HUES6 (cell line): ENCODE results near the gene MB21D2.

Experiments used
- H3K27ac ChIP-seq: 2 replicates; pipeline ENCODE4 v1.7.0; 2013; ENCODE audit warnings: low read depth, mild to moderate bottlenecking, low read length, inconsistent platforms
- H3K27me3 ChIP-seq: 2 replicates; pipeline ENCODE4 v1.6.1; 2013; ENCODE audit warnings: low read length; ENCODE audit not compliant: control insufficient read depth, insufficient read depth
- H3K36me3 ChIP-seq: 2 replicates; pipeline ENCODE4 v1.6.1; 2013; ENCODE audit warnings: low read length; ENCODE audit not compliant: control insufficient read depth, insufficient read depth
- H3K4me1 ChIP-seq: 2 replicates; pipeline ENCODE4 v1.6.1; 2013; ENCODE audit warnings: low read length; ENCODE audit not compliant: control insufficient read depth, insufficient read depth
- H3K4me3 ChIP-seq: 2 replicates; pipeline ENCODE4 v1.5.1; 2013; ENCODE audit warnings: low read depth, low read length
- H3K9ac ChIP-seq: one replicate; pipeline ENCODE4 v1.6.1; 2013; ENCODE audit warnings: mild to moderate bottlenecking, low read length
- H3K9me3 ChIP-seq: 2 replicates; pipeline ENCODE4 v1.6.1; 2013; ENCODE audit warnings: low read depth, low read length; ENCODE audit not compliant: control insufficient read depth, insufficient read depth

The MB21D2 gene

DNA sequence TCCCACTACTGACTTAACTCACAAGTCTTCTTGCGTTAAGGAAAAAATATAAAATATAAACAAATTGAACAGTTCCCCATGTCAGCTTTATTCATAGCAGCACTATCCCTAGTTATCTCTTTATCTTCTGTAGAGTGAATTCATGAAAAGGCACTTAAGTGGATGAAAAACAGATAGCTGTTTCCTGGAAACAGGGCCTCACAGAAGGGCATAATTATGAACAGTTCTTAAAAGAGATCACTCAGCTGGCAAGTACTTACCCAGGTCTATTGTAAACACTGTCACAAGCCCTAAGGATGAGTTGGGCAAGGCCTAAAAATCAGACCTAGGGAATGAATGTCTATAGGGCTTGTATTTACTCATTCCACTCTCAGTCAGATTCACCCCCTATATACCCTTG is 10.7 kb downstream of the MB21D2 start:
- Histone ChIP-seq H3K9ac (no peak overlapping the region), H3K4me3 (no peak overlapping the region), H3K27ac (no peak overlapping the region), H3K9me3 (peaks cover 19% of the 10 kb centered on the region), H3K4me1 (peaks cover 14% of the 10 kb centered on the region), H3K36me3 (peaks cover 8% of the 10 kb centered on the region), H3K27me3 (no peaks in the 10 kb centered on the region)

DNA sequence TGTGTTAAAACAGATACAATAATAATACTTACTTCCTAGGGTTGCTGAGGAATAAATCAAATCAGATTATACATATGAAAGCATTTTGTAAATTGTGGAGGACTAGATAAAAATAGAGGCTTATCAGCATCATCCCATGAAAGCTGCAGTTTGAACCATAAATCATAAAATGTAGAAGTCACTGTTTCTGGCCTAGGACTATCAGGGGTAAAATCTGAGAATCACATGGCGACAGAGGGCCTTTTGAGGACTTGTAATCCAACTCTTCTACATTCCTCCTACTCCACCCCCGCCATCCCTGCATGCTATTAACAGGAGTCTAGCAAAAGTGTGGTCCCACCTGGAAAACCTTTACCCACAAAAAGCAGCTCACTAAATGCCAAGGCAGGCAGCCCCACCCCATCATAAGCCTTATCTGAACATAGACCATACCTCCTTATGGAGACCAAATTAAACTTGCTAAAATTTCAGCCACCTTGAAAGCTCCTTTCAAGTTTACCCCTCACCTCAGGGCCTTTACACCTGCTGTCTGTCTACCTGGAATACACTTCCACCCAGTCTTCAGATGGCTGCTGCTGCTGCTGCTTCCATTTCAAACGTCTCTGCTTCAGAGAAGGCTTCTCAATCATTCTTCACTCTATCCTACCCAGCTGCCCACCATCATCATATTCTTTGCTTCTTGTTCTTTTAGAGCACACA is 11.5 kb downstream of the MB21D2 start:
- Histone ChIP-seq H3K4me1 (peaks cover 5% of the 10 kb centered on the region), H3K36me3 (peaks cover 8% of the 10 kb centered on the region), H3K27me3 (no peaks in the 10 kb centered on the region), H3K4me3 (no peak overlapping the region), H3K27ac (no peak overlapping the region), H3K9me3 (peaks cover 19% of the 10 kb centered on the region), H3K9ac (no peak overlapping the region)

DNA sequence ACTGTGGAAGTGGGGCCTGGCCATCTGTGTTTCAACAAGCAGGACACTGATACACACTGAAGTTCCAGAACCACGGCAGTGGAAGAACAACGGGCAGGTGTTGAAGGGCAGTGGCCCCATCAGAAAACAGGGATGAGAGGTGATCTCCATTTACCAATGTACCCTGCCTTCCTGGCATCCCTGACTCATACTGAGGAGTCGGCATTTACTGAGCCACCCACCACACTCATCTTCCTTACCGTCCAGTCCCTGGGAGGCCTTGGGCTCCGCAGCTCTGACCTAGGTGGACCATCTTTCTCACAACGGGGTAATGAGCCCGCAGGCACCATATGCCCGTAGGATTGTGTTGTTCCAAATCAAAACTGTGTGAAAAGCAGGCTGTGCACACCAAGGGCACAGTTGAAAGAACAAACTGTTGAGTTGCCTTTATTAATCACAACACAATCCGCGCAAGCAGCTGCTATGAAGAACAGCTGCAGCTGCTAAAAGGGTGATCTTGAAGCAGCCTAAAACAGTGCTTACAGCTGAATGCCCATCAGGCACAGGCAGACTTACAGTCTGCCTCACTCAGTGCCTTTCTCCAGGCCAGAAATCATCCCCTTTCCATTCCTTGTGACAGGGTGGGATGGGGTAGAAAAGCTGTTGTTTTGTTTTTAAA is 12.9 kb downstream of the MB21D2 start:
- Histone ChIP-seq H3K9me3 (peaks cover 19% of the 10 kb centered on the region), H3K36me3 (peaks cover 9% of the 10 kb centered on the region), H3K27ac (no peak overlapping the region), H3K4me1 (peaks cover 5% of the 10 kb centered on the region; the same call in 1 of the 2 replicates), H3K9ac (no peak overlapping the region), H3K27me3 (no peaks in the 10 kb centered on the region), H3K4me3 (no peak overlapping the region)

DNA sequence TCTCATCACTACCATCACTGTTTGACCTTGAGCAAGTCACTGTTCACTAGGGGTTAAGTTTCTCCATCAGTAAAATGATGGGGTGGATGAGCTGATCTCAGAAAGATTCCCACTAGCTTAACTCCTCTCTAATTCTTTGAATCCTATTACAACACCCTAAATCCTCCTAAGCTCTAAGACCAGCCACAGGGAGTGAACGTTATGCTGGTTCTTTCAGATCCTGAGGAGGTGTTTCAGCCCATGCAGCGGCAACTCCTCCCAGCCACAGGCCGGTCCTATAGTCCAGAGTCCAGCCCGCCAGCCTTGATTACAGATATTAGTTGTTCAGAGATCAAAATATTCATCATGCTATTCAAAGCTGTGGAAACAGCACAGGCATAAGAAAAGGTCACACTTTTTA is 15.1 kb downstream of the MB21D2 start:
- peaks cover 13% of the 10 kb centered on the region for H3K36me3 ChIP-seq
- H3K27me3 ChIP-seq = no peaks in the 10 kb centered on the region
- peaks cover 19% of the 10 kb centered on the region for H3K9me3 ChIP-seq
- no peak overlapping the region for H3K9ac ChIP-seq
- H3K27ac ChIP-seq = no peak overlapping the region
- H3K4me3 ChIP-seq = no peak overlapping the region
- peaks cover 7% of the 10 kb centered on the region for H3K4me1 ChIP-seq

DNA sequence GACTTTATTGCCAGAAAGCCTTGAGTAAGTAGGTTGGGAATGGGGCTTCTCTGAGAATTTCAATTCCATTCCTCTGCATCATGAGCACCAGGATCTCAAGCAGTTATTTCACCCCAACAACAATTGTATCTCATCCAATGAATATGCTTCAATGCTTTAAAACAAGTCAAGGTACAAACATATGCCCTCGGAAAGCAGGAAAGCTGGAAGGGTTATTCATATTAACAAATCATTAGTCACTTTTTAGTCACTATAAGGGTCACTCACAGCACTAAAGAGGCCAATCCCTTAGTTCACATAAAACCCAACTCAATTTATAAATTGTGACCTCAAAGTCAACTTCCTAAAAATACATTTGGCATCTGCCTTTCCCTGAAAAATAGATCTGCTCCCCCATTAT is 16.2 kb downstream of the MB21D2 start:
- Histone ChIP-seq H3K27me3 (no peaks in the 10 kb centered on the region), H3K9ac (no peak overlapping the region), H3K9me3 (peaks cover 19% of the 10 kb centered on the region), H3K36me3 (peaks cover 13% of the 10 kb centered on the region), H3K27ac (no peak overlapping the region), H3K4me1 (peaks cover 14% of the 10 kb centered on the region), H3K4me3 (no peak overlapping the region)

DNA sequence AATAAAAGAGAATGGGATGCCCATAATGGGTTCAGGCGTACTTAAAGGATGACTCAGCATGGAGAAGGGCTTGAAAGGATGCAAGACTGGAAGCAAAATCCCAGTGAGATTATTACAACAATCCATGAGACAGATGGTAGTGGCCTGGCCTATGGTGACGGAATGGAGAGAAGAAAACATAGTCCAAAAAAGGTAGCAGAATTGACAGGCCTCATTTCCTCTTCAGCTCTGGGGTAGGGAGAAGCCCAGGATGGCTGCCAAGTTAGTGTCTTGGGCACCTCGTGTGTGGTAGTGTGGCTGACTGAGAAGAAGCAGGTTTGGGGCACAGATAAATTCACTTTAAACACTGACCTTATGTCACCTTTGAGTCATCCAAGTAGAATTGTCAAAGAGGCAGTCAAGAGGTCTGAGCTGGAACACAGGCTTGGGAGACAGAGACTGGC is 18.1 kb downstream of the MB21D2 start:
- Histone ChIP-seq H3K9ac (no peak overlapping the region), H3K36me3 (peaks cover 8% of the 10 kb centered on the region), H3K27ac (no peak overlapping the region), H3K27me3 (no peaks in the 10 kb centered on the region), H3K9me3 (peaks cover 14% of the 10 kb centered on the region), H3K4me3 (no peak overlapping the region), H3K4me1 (peaks cover 19% of the 10 kb centered on the region)

DNA sequence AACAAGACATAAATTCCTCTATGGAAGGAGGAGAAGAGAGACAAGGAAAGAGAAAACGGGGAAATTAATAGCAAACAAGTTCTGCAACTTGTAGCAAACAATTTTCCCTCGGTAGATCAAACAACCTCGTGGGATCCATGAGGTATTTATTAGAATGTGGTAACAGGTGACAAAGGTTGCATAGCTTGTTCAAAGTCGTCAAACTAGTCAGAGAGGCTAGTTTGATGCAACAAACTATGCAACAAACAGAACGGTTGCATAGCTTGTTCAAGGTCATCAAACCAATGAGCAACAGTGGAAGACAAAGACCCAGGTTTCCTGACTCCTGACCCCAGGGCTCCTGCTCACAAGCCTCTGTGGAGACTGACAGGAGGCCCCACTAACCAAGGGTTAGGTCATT is 20.7 kb downstream of the MB21D2 start:
- H3K27ac ChIP-seq = no peak overlapping the region
- no peaks in the 10 kb centered on the region for H3K27me3 ChIP-seq
- no peak overlapping the region for H3K4me3 ChIP-seq
- peaks cover 43% of the 10 kb centered on the region for H3K4me1 ChIP-seq
- H3K36me3 ChIP-seq = peaks cover 4% of the 10 kb centered on the region
- H3K9ac ChIP-seq = no peak overlapping the region
- no peaks in the 10 kb centered on the region for H3K9me3 ChIP-seq

DNA sequence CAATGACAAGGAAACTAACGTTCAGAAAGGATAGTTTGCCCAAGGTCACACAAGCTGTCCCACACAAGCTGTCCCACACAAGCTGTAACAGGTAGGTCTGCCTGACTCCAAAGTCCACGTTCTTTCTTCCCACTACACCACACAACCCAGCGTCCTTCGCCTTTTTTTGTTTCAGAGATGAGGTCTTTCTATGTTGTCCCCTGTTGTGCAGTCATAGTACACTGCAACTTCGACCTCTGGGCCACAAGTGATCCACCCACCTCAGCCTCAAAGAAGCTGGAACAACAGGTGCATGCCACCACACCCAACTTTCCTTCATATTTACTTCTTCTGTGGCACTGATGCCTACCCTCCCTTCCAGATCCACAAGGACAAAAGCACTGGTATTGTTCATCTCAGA is 21.4 kb downstream of the MB21D2 start:
- H3K27ac ChIP-seq = no peak overlapping the region
- no peak overlapping the region for H3K4me3 ChIP-seq
- peaks cover 51% of the 10 kb centered on the region for H3K4me1 ChIP-seq
- H3K9ac ChIP-seq = no peak overlapping the region
- H3K9me3 ChIP-seq = no peaks in the 10 kb centered on the region
- peaks cover 4% of the 10 kb centered on the region for H3K36me3 ChIP-seq
- H3K27me3 ChIP-seq = no peaks in the 10 kb centered on the region

DNA sequence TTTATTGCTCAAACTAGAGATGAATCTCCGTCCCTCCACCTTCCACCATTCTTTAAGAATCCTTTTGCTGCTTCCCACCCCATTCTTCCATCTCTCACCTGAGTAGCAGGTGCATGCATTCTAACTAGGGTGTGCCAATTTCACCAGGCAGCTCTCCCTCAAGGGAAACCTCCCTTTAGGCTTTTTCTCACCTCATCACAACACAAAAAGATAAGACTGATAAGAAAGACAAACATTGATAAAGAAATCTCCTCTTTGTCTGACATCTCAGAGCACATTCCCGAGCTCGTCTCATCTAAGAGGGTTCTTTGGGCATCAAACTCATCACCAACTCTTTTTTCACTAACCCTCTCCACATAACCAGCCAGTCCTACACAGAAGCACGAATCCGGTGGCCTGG is 23.0 kb downstream of the MB21D2 start:
- Histone ChIP-seq H3K4me1 (peaks cover 66% of the 10 kb centered on the region), H3K27ac (no peak overlapping the region), H3K27me3 (no peaks in the 10 kb centered on the region), H3K4me3 (no peak overlapping the region), H3K9me3 (no peaks in the 10 kb centered on the region), H3K9ac (no peak overlapping the region), H3K36me3 (peaks cover 3% of the 10 kb centered on the region)

DNA sequence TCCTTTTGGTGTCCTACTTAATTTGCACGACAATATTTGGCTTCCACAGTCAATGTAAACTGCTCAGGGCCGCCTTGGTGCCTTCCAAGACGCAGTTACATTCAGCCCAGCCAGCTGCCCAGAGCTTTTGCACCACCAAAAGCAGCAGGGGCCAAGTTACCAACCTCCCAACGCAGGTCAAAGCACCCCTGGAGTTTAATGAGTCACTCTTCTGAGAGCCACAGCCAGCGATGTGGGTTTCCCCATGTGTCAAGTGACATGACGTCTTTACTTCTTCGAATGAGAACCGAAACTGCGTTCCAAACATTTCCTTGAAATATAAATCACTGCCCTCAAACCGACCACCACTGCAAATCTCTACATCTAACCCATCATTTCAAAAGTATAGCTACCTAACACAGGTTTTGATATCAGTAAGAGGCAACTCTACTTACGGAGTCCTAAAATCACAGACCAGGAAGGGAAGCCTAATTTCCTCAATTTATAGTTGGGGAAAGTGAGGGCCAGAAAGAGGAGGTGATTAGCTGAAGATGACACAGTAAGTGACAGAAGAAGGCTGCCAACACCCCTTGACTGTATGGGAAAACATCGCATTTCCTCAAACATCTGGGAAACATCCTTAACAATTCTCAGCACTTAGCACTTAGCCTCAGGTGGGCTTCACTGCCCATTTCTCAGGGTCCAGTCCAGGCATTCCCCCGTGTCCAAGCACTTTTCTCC is 24.5 kb downstream of the MB21D2 start:
- no peaks in the 10 kb centered on the region for H3K9me3 ChIP-seq
- H3K4me1 ChIP-seq = peaks cover 79% of the 10 kb centered on the region
- peak overlapping the region; percentile 61 for H3K9ac ChIP-seq
- no peaks in the 10 kb centered on the region for H3K36me3 ChIP-seq
- H3K4me3 ChIP-seq = peak overlapping the region; percentile 30; the same call in 1 of the 2 replicates
- no peaks in the 10 kb centered on the region for H3K27me3 ChIP-seq
- H3K27ac ChIP-seq = peak overlapping the region; percentile 43; the same call in 1 of the 2 replicates
